ENCODE measurements around the gene KCTD4. TPM values are rescaled to one million over a fixed set of nuclear protein-coding genes. Genes with fewer than 3 reads are reported as not detected.

KCTD4 gene
- total and polyA plus RNA-seq, 9 donors: not detected

GRCh38 chr13:45231722-45232121 lies 30.9 kb upstream of the KCTD4 start:
- no peaks in the 10 kb centered on the region for H3K27me3 ChIP-seq
- 33 to 45% (median 40%) methylated on average over 1 of the region's 1 CpG for WGBS, 3 donors
- no peaks in the 10 kb centered on the region for H3K36me3 ChIP-seq
- TF ChIP-seq EP300 (IDR thresholded peaks at IDR 0.05) (no peak), CTCF (IDR thresholded peaks at IDR 0.05) (no peak), POLR2A (IDR thresholded peaks at IDR 0.05) (no peak)
- peaks cover 2% of the 10 kb centered on the region for H3K4me1 ChIP-seq (ENCODE audit: insufficient read depth)
- intact Hi-C loops (cut with DNase I): loop anchor here in 1 of 4 donors (1.0 kb wide), 1 partner anchor 19 kb away; no protein-coding TSS in a partner anchor
- no peak for DNase-seq
- H3K4me3 ChIP-seq: no peak overlapping the region
- no peak overlapping the region for H3K27ac ChIP-seq
- H3K9me3 ChIP-seq: no peaks in the 10 kb centered on the region

- Histone ChIP-seq H3K27ac (no peak overlapping the region), H3K4me3 (no peak overlapping the region), H3K27me3 (no peaks in the 10 kb centered on the region), H3K9me3 (no peaks in the 10 kb centered on the region), H3K4me1 (ENCODE audit: insufficient read depth) (peaks cover 2% of the 10 kb centered on the region), H3K36me3 (no peaks in the 10 kb centered on the region)
- 54 to 78% (median 78%) methylated on average over 4 of the region's 4 CpGs for whole genome bisulfite sequencing, 3 donors
- no peak for DNase-seq
- no peak for TF ChIP-seq EP300 (IDR thresholded peaks at IDR 0.05)
- TF ChIP-seq CTCF (IDR thresholded peaks at IDR 0.05): no peak
- TF ChIP-seq POLR2A (IDR thresholded peaks at IDR 0.05): no peak
- intact Hi-C loops (cut with DNase I): loop anchor here in 1 of 4 donors (1.0 kb wide), 1 partner anchor 19 kb away; no protein-coding TSS in a partner anchor
These were observed 30.5 kb upstream of the KCTD4 start for GRCh38 chr13:45231305-45231704.

GRCh38 chr13:45229172-45229571 lies 28.3 kb upstream of the KCTD4 start:
- DNase-seq: no peak
- H3K27me3 ChIP-seq: no peaks in the 10 kb centered on the region
- no peaks in the 10 kb centered on the region for H3K9me3 ChIP-seq
- no peak for TF ChIP-seq POLR2A (IDR thresholded peaks at IDR 0.05)
- TF ChIP-seq EP300 (IDR thresholded peaks at IDR 0.05): no peak
- WGBS, 3 donors: 83 to 87% (median 87%) methylated on average over 4 of the region's 4 CpGs
- H3K4me3 ChIP-seq: no peak overlapping the region
- H3K4me1 ChIP-seq (ENCODE audit: insufficient read depth): no peaks in the 10 kb centered on the region
- H3K36me3 ChIP-seq: no peaks in the 10 kb centered on the region
- no peak overlapping the region for H3K27ac ChIP-seq
- intact Hi-C loops (cut with DNase I): no loop called here

- 92 to 98% (median 96%) methylated on average over 5 of the region's 5 CpGs for WGBS, 3 donors
- H3K4me1 ChIP-seq (ENCODE audit: insufficient read depth): no peaks in the 10 kb centered on the region
- no peaks in the 10 kb centered on the region for H3K9me3 ChIP-seq
- no peaks in the 10 kb centered on the region for H3K27me3 ChIP-seq
- intact Hi-C loops (cut with DNase I): no loop called here
- no peak overlapping the region for H3K27ac ChIP-seq
- H3K36me3 ChIP-seq: no peaks in the 10 kb centered on the region
- DNase-seq: no peak
- H3K4me3 ChIP-seq: no peak overlapping the region
- TF ChIP-seq EP300 (IDR thresholded peaks at IDR 0.05) (no peak), POLR2A (IDR thresholded peaks at IDR 0.05) (no peak), CTCF (IDR thresholded peaks at IDR 0.05) (no peak)
These were observed 27.2 kb upstream of the KCTD4 start for GRCh38 chr13:45228002-45228401.

- 83 to 92% (median 91%) methylated on average over 3 of the region's 3 CpGs for WGBS, 3 donors
- no peaks in the 10 kb centered on the region for H3K36me3 ChIP-seq
- no peak for TF ChIP-seq CTCF (IDR thresholded peaks at IDR 0.05)
- TF ChIP-seq EP300 (IDR thresholded peaks at IDR 0.05): no peak
- TF ChIP-seq POLR2A (IDR thresholded peaks at IDR 0.05): no peak
- intact Hi-C loops (cut with DNase I): no loop called here
- no peaks in the 10 kb centered on the region for H3K27me3 ChIP-seq
- H3K9me3 ChIP-seq: no peaks in the 10 kb centered on the region
- no peaks in the 10 kb centered on the region for H3K4me1 ChIP-seq (ENCODE audit: insufficient read depth)
- no peak for DNase-seq
- H3K4me3 ChIP-seq: no peak overlapping the region
- H3K27ac ChIP-seq: no peak overlapping the region
These were observed 25.2 kb upstream of the KCTD4 start for GRCh38 chr13:45226024-45226423.
